ENCODE measurements around the gene ERC2.

DNA sequence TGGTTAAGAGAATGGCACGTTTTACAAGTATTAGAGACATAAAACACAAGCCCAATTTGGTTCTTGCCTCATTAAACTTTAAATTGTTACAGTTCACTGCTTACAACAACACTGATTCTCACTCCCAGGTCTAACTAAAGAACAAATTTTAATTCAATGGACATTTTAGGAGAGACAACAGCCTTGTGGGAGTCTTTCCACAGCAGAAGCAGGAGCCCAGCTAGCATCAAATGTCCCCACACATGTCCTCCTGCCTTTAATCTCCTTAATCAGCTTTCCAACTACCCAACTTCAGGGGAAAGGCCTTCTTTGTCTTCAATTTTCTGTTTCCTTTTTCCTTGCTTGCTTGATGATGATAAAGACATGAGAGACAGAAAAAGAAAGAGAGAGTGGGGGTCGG lies 693.4 kb downstream of the ERC2 start:
- TF ChIP-seq, protein P1, sequence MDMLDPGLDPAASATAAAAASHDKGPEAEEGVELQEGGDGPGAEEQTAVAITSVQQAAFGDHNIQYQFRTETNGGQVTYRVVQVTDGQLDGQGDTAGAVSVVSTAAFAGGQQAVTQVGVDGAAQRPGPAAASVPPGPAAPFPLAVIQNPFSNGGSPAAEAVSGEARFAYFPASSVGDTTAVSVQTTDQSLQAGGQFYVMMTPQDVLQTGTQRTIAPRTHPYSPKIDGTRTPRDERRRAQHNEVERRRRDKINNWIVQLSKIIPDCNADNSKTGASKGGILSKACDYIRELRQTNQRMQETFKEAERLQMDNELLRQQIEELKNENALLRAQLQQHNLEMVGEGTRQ (IDR thresholded peaks at IDR 0.05), result no peak
- TF ChIP-seq PHF8 (IDR thresholded peaks at IDR 0.05; ENCODE audit: borderline replicate concordance, low read depth) (no peak), EP300 (IDR thresholded peaks at IDR 0.05) (no peak)
- TF ChIP-seq, protein P2, sequence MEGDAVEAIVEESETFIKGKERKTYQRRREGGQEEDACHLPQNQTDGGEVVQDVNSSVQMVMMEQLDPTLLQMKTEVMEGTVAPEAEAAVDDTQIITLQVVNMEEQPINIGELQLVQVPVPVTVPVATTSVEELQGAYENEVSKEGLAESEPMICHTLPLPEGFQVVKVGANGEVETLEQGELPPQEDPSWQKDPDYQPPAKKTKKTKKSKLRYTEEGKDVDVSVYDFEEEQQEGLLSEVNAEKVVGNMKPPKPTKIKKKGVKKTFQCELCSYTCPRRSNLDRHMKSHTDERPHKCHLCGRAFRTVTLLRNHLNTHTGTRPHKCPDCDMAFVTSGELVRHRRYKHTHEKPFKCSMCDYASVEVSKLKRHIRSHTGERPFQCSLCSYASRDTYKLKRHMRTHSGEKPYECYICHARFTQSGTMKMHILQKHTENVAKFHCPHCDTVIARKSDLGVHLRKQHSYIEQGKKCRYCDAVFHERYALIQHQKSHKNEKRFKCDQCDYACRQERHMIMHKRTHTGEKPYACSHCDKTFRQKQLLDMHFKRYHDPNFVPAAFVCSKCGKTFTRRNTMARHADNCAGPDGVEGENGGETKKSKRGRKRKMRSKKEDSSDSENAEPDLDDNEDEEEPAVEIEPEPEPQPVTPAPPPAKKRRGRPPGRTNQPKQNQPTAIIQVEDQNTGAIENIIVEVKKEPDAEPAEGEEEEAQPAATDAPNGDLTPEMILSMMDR (IDR thresholded peaks at IDR 0.05), result no peak
